ENCODE measurements around the gene VNN1.

DNA sequence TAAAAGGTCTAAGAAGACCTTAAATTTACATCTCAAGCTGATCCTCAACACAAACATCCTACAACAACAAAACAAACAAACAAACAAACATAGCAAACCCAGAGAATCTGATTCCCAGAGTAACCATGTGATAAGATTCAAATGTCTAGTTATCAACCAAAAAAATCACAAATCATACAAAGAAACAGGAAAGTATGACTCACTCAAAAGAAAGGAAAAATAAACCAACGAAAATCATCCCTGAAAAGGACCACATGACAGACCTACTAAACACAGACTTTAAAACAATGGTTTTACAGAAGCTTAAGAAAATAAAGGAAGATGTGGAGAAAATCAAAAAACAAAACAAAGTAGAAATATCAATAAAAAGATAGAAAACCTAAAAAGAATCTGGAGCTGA is 18.1 kb downstream of the VNN1 start:
- TF ChIP-seq POLR2A (IDR thresholded peaks at IDR 0.05) (no peak), POLR2AphosphoS5 (IDR thresholded peaks at IDR 0.05) (no peak)
- TF ChIP-seq, protein P1, sequence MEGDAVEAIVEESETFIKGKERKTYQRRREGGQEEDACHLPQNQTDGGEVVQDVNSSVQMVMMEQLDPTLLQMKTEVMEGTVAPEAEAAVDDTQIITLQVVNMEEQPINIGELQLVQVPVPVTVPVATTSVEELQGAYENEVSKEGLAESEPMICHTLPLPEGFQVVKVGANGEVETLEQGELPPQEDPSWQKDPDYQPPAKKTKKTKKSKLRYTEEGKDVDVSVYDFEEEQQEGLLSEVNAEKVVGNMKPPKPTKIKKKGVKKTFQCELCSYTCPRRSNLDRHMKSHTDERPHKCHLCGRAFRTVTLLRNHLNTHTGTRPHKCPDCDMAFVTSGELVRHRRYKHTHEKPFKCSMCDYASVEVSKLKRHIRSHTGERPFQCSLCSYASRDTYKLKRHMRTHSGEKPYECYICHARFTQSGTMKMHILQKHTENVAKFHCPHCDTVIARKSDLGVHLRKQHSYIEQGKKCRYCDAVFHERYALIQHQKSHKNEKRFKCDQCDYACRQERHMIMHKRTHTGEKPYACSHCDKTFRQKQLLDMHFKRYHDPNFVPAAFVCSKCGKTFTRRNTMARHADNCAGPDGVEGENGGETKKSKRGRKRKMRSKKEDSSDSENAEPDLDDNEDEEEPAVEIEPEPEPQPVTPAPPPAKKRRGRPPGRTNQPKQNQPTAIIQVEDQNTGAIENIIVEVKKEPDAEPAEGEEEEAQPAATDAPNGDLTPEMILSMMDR (IDR thresholded peaks at IDR 0.05) = no peak

All from breast epithelium (tissue), 3 donors.